Ishikawa (cell line): ENCODE results near the gene MYO3A.

Experiments
- CREB1 ChIP-seq: IDR thresholded peaks from 2 replicates; pipeline ENCODE4 v1.6.1; 2012; ENCODE audit warnings: low read depth
- EGR1 ChIP-seq: IDR thresholded peaks from 2 replicates; pipeline ENCODE4 v1.6.1; 2012
- EP300 ChIP-seq: IDR thresholded peaks from 2 replicates; pipeline ENCODE4 v1.6.1; 2012; ENCODE audit warnings: borderline replicate concordance
- FOXM1 ChIP-seq: IDR thresholded peaks from 2 replicates; pipeline ENCODE4 v1.6.1; 2012; ENCODE audit warnings: low read depth, borderline replicate concordance
- MAX ChIP-seq: IDR thresholded peaks from 2 replicates; pipeline ENCODE4 v1.6.1; 2012
- RAD21 ChIP-seq: IDR thresholded peaks from 2 replicates; pipeline ENCODE4 v1.6.1; 2012; ENCODE audit warnings: low read depth
- TAF1 ChIP-seq: IDR thresholded peaks from 2 replicates; pipeline ENCODE4 v1.6.1; 2012; ENCODE audit warnings: low read depth, mild to moderate bottlenecking
- TEAD4 ChIP-seq: IDR thresholded peaks from 2 replicates; pipeline ENCODE4 v1.6.1; 2012
- USF1 ChIP-seq: IDR thresholded peaks from 2 replicates; pipeline ENCODE4 v1.6.1; 2012
- YY1 ChIP-seq: IDR thresholded peaks from 2 replicates; pipeline ENCODE4 v1.6.1; 2012; ENCODE audit warnings: low read depth
- ZBTB7A ChIP-seq: IDR thresholded peaks from 2 replicates; pipeline ENCODE4 v1.6.1; 2012; ENCODE audit warnings: low read depth

- TF ChIP-seq MAX (no peak), CREB1 (no peak), TAF1 (no peak), RAD21 (no peak), YY1 (no peak), USF1 (no peak), TEAD4 (no peak), FOXM1 (no peak), EP300 (no peak), ZBTB7A (no peak), EGR1 (no peak)
Observed at GRCh38 chr10:26227786-26228185, 293.8 kb downstream of the MYO3A start.
